ENCODE results near the gene PAX7. TPM values are rescaled to one million over a fixed set of nuclear protein-coding genes. Genes with fewer than 3 reads are reported as not detected.

The PAX7 gene
- total and polyA plus RNA-seq, 2 donors (not counting 3 experiments of a cell fraction or from before 2014, with no cell fraction given) = not detected

GRCh38 chr1:18631496-18632217, 1.0 kb downstream of the PAX7 start:
- CTCF ChIA-PET = no interaction called here

GRCh38 chr1:18632218-18632588, 1.6 kb downstream of the PAX7 start:
- Histone ChIP-seq H3K9ac (replicated peaks; ENCODE audit: extremely low read depth, insufficient read depth, low read length) (no peak overlapping the region), H3K36me3 (ENCODE audit: control insufficient read depth in 2 of 2, extremely low read depth in 1 of 2, insufficient read depth in 2 of 2, low read length in 2 of 2) (no peaks in the 10 kb centered on the region), H3K27me3 (ENCODE audit: control insufficient read depth in 2 of 2, insufficient read depth in 2 of 2, low read length in 2 of 2) (peaks cover 80 to 87% of the 10 kb centered on the region in 2 experiments), H2AFZ (ENCODE audit: low read depth, low read length) (no peak overlapping the region), H3K4me3 (replicated peaks in 1 of 3; ENCODE audit: insufficient read depth in 1 of 3, low read depth in 1 of 3, low read length in 3 of 3) (no peak overlapping the region), H3K9me3 (replicated peaks; ENCODE audit: control insufficient read depth, insufficient read depth, low read length) (no peaks in the 10 kb centered on the region), H4K20me1 (replicated peaks; ENCODE audit: control insufficient read depth, extremely low read depth, insufficient read depth, low read length) (no peaks in the 10 kb centered on the region), H3K9me1 (replicated peaks; ENCODE audit: control insufficient read depth, extremely low read depth, insufficient read depth, low read length) (no peaks in the 10 kb centered on the region), H3K4me1 (ENCODE audit: control insufficient read depth, extremely low read depth, insufficient read depth, low read length) (no peaks in the 10 kb centered on the region), H3K79me2 (ENCODE audit: control insufficient read depth, insufficient read depth, low read length) (no peaks in the 10 kb centered on the region), H3K27ac (ENCODE audit: insufficient read depth, low read depth, low read length) (no peak overlapping the region), H3K4me2 (ENCODE audit: insufficient read depth, low read length) (no peak overlapping the region)
- dilution Hi-C loops (cut with MboI; ENCODE audit: extremely low pct_ligation_motif_present, low sequenced_read_pairs) = no loop called here
- ChIA-PET CTCF (no interaction called here), POLR2A (no interaction called here)
- intact Hi-C loops (cut with micrococcal nuclease) = no loop called here
- TF ChIP-seq GATA2 (IDR thresholded peaks at IDR 0.05; ENCODE audit: insufficient read depth, insufficient read length, low read depth, low read length) (no peak), EZH2 (IDR thresholded peaks at IDR 0.05; ENCODE audit: borderline replicate concordance, low read depth, low read length, severe bottlenecking) (peak; percentile 30)
- FAIRE-seq = no peak
- BruUV-seq (replicated peaks) = no TSS peak
- no peak for DNase-seq (ENCODE audit: low read depth, low spot score)

More at GRCh38 chr1:18631496-18632217, 1.0 kb downstream of the PAX7 start:
- intact Hi-C loops (cut with micrococcal nuclease) = no loop called here
- H3K79me2 ChIP-seq (ENCODE audit: control insufficient read depth, insufficient read depth, low read length) = no peaks in the 10 kb centered on the region
- POLR2A ChIA-PET = no interaction called here
- no peak for FAIRE-seq
- H3K36me3 ChIP-seq (ENCODE audit: control insufficient read depth in 2 of 2, extremely low read depth in 1 of 2, insufficient read depth in 2 of 2, low read length in 2 of 2) = no peaks in the 10 kb centered on the region
- no TSS peak for BruUV-seq (replicated peaks)
- no peak overlapping the region for H3K27ac ChIP-seq (ENCODE audit: insufficient read depth, low read depth, low read length)
- no peaks in the 10 kb centered on the region for H3K9me3 ChIP-seq (replicated peaks; ENCODE audit: control insufficient read depth, insufficient read depth, low read length)
- H3K9ac ChIP-seq (replicated peaks; ENCODE audit: extremely low read depth, insufficient read depth, low read length) = no peak overlapping the region
- dilution Hi-C loops (cut with MboI; ENCODE audit: extremely low pct_ligation_motif_present, low sequenced_read_pairs) = no loop called here
- no peak overlapping the region for H2AFZ ChIP-seq (ENCODE audit: low read depth, low read length)
- H4K20me1 ChIP-seq (replicated peaks; ENCODE audit: control insufficient read depth, extremely low read depth, insufficient read depth, low read length) = no peaks in the 10 kb centered on the region
- no peaks in the 10 kb centered on the region for H3K4me1 ChIP-seq (ENCODE audit: control insufficient read depth, extremely low read depth, insufficient read depth, low read length)
- no peaks in the 10 kb centered on the region for H3K9me1 ChIP-seq (replicated peaks; ENCODE audit: control insufficient read depth, extremely low read depth, insufficient read depth, low read length)
- peaks cover 76 to 82% of the 10 kb centered on the region in 2 experiments for H3K27me3 ChIP-seq (ENCODE audit: control insufficient read depth in 2 of 2, insufficient read depth in 2 of 2, low read length in 2 of 2)
- TF ChIP-seq EZH2 (IDR thresholded peaks at IDR 0.05; ENCODE audit: borderline replicate concordance, low read depth, low read length, severe bottlenecking) (peak; percentile 91), MAX (IDR thresholded peaks at IDR 0.05; ENCODE audit: insufficient read depth, insufficient read length) (no peak)
- no peak overlapping the region for H3K4me2 ChIP-seq (ENCODE audit: insufficient read depth, low read length)
- no peak for DNase-seq (ENCODE audit: low read depth, low spot score)
- H3K4me3 ChIP-seq (replicated peaks in 1 of 3; ENCODE audit: insufficient read depth in 1 of 3, low read depth in 1 of 3, low read length in 3 of 3) = no peak overlapping the region
